SK-N-SH (cell line): ENCODE results near the gene MBP. TPM values are rescaled to one million over a fixed set of nuclear protein-coding genes. Genes with fewer than 3 reads are reported as not detected.

Source experiments
- CTCF ChIA-PET: fragments of 300-600, 350-600 bp; formaldehyde crosslinking; extraction: SDS; loops from one replicate; lab custom pipeline; 2021; lab: Yijun Ruan, JAX
- POLR2A ChIA-PET: fragments of 350-600 bp; sonication (Branson Sonifier 250); formaldehyde crosslinking; extraction: SDS; loops from one replicate; lab custom pipeline; 2020; ENCODE audit warnings: antibody characterized with exemption, inconsistent platforms; lab: Yijun Ruan, JAX
- DNase-seq: peaks from one replicate; pipeline ENCODE4 v3.0.0; 2012
- H2AFZ ChIP-seq: fragments of 200-600 bp; sonication (generic); 2 replicates; pipeline ENCODE4 v1.8.1; 2016; ENCODE audit warnings: antibody characterized with exemption, mild to moderate bottlenecking, low read depth
- H3F3A ChIP-seq: fragments of 200-600 bp; sonication (generic); replicated peaks from 2 replicates; pipeline ENCODE3; 2016; ENCODE audit warnings: antibody characterized with exemption, mild to moderate bottlenecking; ENCODE audit not compliant: insufficient read depth
- H3K27ac ChIP-seq, 2 experiments: fragments of 200-500 bp in 1 of 2; fragments of 200-600 bp in 1 of 2; sonication (Bioruptor generic) in 1 of 2; sonication (generic), shearing (Covaris generic) in 1 of 2; 2 replicates each; pipeline versions ENCODE4 v1.5.1 to v1.6.1; 2014 to 2016; ENCODE audit warnings: low read depth in 2 of 2, inconsistent platforms in 1 of 2, low read length in 1 of 2, mild to moderate bottlenecking in 1 of 2, mixed read lengths in 1 of 2
- H3K27me3 ChIP-seq: fragments of 200-600 bp; sonication (generic), shearing (Covaris generic); 2 replicates; pipeline ENCODE4 v1.6.1; 2016; ENCODE audit warnings: mixed run types; ENCODE audit not compliant: insufficient read depth
- H3K36me3 ChIP-seq, 2 experiments: fragments of 200-500 bp in 1 of 2; fragments of 200-600 bp in 1 of 2; sonication (Bioruptor generic) in 1 of 2; sonication (generic) in 1 of 2; replicated peaks in 1 of 2; 2 replicates each; pipeline versions ENCODE3 to v1.5.1; 2014 to 2016; ENCODE audit warnings: low read length in 1 of 2, mild to moderate bottlenecking in 1 of 2; ENCODE audit not compliant: insufficient read depth in 2 of 2, control insufficient read depth in 1 of 2
- H3K4me1 ChIP-seq, 2 experiments: fragments of 200-500 bp in 1 of 2; fragments of 200-600 bp in 1 of 2; sonication (Bioruptor generic) in 1 of 2; sonication (generic), shearing (Covaris generic) in 1 of 2; 2 replicates each; pipeline versions ENCODE4 v1.5.1 to v1.6.1; 2014 to 2016; ENCODE audit warnings: low read depth in 1 of 2, low read length in 1 of 2, mixed run types in 1 of 2; ENCODE audit not compliant: insufficient read depth in 2 of 2, control insufficient read depth in 1 of 2
- H3K4me2 ChIP-seq: fragments of 200-600 bp; sonication (generic), shearing (Covaris generic); 2 replicates; pipeline ENCODE4 v1.6.1; 2017; ENCODE audit warnings: mixed run types
- H3K4me3 ChIP-seq, 2 experiments: fragments of 200-500 bp in 1 of 2; fragments of 200-600 bp in 1 of 2; sonication (Bioruptor generic) in 1 of 2; sonication (generic), shearing (Covaris generic) in 1 of 2; 2 replicates each; pipeline versions ENCODE4 v1.5.1 to v1.8.1; 2014 to 2016; ENCODE audit warnings: low read depth in 2 of 2, inconsistent platforms in 1 of 2, low read length in 1 of 2, mild to moderate bottlenecking in 1 of 2, mixed read lengths in 1 of 2, moderate library complexity in 1 of 2
- H3K79me2 ChIP-seq: fragments of 200-600 bp; sonication (generic); 2 replicates; pipeline ENCODE4 v1.8.1; 2017; ENCODE audit warnings: mild to moderate bottlenecking; ENCODE audit not compliant: insufficient read depth
- H3K9ac ChIP-seq: fragments of 200-600 bp; sonication (generic); 2 replicates; pipeline ENCODE4 v1.6.1; 2017; ENCODE audit warnings: mixed run types
- H3K9me2 ChIP-seq: fragments of 200-600 bp; sonication (generic); 2 replicates; pipeline ENCODE4 v1.6.1; 2017; ENCODE audit warnings: mixed run types
- H3K9me3 ChIP-seq: fragments of 200-600 bp; sonication (generic); 2 replicates; pipeline ENCODE4 v1.6.1; 2017; ENCODE audit warnings: mixed run types, mild to moderate bottlenecking, moderate library complexity
- H4K20me1 ChIP-seq: fragments of 200-600 bp; sonication (generic); 2 replicates; pipeline ENCODE4 v1.6.1; 2017; ENCODE audit warnings: mild to moderate bottlenecking, mixed run types; ENCODE audit not compliant: insufficient read depth
- FOSL2 ChIP-seq: IDR thresholded peaks from 2 replicates; pipeline ENCODE4 v1.4.0; 2012; ENCODE audit warnings: low read depth, mild to moderate bottlenecking, moderate library complexity, borderline replicate concordance
- JUND ChIP-seq: IDR thresholded peaks from 2 replicates; pipeline ENCODE4 v1.4.0; 2012
- MEF2A ChIP-seq: IDR thresholded peaks from 2 replicates; pipeline ENCODE4 v1.4.0; 2012; ENCODE audit warnings: low read depth, borderline replicate concordance
- RFX5 ChIP-seq: IDR thresholded peaks from 2 replicates; pipeline ENCODE4 v1.6.1; 2012; ENCODE audit warnings: mild to moderate bottlenecking, improper control_type of control experiment, low read length
- RXRA ChIP-seq: IDR thresholded peaks from 2 replicates; pipeline ENCODE4 v1.4.0; 2012; ENCODE audit warnings: low read depth, mild to moderate bottlenecking, borderline replicate concordance
- WGBS: methylation state at CpG from one replicate; pipeline ENCODE4 v1.1.6; 2017; ENCODE audit warnings: low lambda C conversion rate; 5-methylcytosine and 5-hydroxymethylcytosine counted together
- polyA plus RNA-seq, 3 experiments: library from polyadenylated mRNA; depleted of rRNA; stranded (reverse); fragments of >200 nt; gene quantifications; 2 replicates each; pipeline ENCODE4 v1.2.3, GENCODE V29; 2012
- TF ChIP-seq, protein P1 (sequence below): IDR thresholded peaks from 2 replicates; pipeline ENCODE4 v1.4.0; 2012; ENCODE audit warnings: low read depth
- TF ChIP-seq, protein P2 (sequence below): fragments of 150-350 bp; IDR thresholded peaks from 2 replicates; pipeline ENCODE4 v1.6.1; 2016; ENCODE audit warnings: mild to moderate bottlenecking, low read depth, low read length

MBP gene
- polyA plus RNA-seq, 1 of the 3 experiments (the other 2 are of a cell fraction), result 1.6 TPM

DNA sequence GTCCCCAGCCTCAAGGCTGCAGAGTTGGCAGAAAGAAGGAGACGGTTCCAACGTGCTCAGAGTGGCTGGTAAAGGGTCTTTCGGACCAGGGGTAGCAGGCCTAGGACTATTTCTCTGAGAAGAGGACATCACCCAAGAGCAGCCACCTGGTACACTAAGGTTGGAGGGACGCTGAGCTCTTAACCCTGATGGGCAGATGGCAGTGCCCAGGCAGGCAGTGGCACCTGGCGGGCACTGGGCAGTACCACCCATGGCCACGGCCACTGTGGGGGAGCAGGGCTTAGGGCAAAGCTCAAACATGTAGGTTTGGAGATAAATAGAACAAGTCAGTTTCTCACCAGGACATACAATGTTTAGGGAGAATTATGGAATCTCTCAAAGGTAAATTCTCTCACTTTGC, 53.5 kb downstream of the MBP start (continued):
- TF ChIP-seq RXRA, result no peak

DNA sequence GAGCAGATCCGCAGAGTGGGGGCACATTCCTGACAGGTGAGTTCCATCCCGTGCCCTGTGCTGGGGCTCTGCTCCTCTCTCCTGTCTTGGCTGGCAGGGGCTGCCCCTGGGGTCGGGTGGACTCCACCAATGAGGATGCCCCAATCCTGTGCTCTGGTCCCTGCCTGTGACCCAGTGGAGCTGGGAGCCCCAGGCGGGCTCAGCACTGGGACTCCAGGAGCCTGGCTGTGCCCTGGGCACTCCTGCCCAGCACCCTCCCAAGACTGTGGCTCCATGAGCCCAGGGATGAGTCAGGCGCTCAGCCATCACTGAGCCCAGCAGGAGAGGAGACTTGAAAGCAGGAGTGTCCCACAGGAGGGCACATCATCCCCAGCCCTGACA, 53.9 kb downstream of the MBP start:
- H3K9me3 ChIP-seq, result no peaks in the 10 kb centered on the region
- no peak for DNase-seq
- no peaks in the 10 kb centered on the region for H3K79me2 ChIP-seq
- no peak overlapping the region for H2AFZ ChIP-seq
- POLR2A ChIA-PET, result no interaction called here
- WGBS, result 100% methylated on average over 4 of the region's 5 CpGs
- no peaks in the 10 kb centered on the region for H4K20me1 ChIP-seq
- no peak overlapping the region for H3K9ac ChIP-seq
- no peak overlapping the region for H3K4me2 ChIP-seq
- TF ChIP-seq FOSL2, result 0 out of 2 replicates have a peak, but pooled peaks have one; percentile 11
- TF ChIP-seq, protein P1, sequence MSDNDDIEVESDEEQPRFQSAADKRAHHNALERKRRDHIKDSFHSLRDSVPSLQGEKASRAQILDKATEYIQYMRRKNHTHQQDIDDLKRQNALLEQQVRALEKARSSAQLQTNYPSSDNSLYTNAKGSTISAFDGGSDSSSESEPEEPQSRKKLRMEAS, result no peak
- TF ChIP-seq RFX5, result no peak
- H3K9me2 ChIP-seq, result no peaks in the 10 kb centered on the region
- H3K4me1 ChIP-seq, result no peaks in the 10 kb centered on the region; a peak in 1 of 4 replicates
- H3K36me3 ChIP-seq, result no peaks in the 10 kb centered on the region
- CTCF ChIA-PET, result no interaction called here
- H3K27ac ChIP-seq, result no peak overlapping the region
- no peaks in the 10 kb centered on the region for H3F3A ChIP-seq
- H3K4me3 ChIP-seq, result no peak overlapping the region
- H3K27me3 ChIP-seq, result no peaks in the 10 kb centered on the region

DNA sequence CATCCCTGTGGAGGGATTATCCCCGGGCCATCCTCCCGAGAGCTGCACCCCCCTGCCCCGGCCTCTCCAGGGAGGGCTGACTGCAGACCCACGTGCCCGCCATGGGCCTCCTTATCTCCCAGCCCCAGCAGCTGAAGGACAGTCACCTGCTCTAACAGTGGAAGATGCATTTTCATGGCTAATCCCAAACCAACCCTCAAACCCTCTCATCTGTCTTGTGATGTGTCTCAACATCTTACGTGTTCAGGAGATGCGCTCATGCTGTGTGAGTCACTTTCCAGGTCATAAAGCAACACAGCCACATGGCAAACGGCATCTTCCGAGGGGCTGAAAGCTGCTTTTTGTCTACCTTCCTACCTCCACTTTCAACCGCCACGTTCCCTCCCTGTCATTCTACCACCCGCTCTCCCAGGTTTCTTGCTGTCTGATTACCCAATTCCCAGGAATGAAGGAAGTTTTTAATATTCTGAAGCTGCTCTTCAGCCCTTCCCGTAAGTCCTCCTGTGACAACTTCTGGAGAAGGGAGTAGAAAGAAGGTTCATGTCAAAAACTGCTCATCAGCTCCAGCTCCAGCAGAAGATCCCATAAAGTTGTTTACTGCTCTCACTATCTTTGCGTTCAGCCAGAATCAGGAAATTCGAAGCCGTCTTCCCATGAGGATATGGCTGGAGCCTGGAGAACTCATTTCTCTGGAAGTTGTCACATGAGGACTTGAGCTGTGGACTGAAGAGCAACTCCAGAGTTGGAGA, 54.5 kb downstream of the MBP start:
- Histone ChIP-seq H4K20me1 (no peaks in the 10 kb centered on the region), H3K4me3 (no peak overlapping the region), H3K9ac (no peak overlapping the region), H2AFZ (no peak overlapping the region), H3K4me1 (no peaks in the 10 kb centered on the region; a peak in 1 of 4 replicates)
- TF ChIP-seq JUND (peak; percentile 19; the same call in 1 of the 2 replicates), MEF2A (no peak), FOSL2 (peak; percentile 34; the same call in 1 of the 2 replicates)
- TF ChIP-seq, protein P2, sequence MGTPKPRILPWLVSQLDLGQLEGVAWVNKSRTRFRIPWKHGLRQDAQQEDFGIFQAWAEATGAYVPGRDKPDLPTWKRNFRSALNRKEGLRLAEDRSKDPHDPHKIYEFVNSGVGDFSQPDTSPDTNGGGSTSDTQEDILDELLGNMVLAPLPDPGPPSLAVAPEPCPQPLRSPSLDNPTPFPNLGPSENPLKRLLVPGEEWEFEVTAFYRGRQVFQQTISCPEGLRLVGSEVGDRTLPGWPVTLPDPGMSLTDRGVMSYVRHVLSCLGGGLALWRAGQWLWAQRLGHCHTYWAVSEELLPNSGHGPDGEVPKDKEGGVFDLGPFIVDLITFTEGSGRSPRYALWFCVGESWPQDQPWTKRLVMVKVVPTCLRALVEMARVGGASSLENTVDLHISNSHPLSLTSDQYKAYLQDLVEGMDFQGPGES, result no peak
- TF ChIP-seq, protein P1, result 0 out of 2 replicates have a peak, but pooled peaks have one; percentile 45
- TF ChIP-seq, all 33 proteins: peak for 3
- WGBS, result 82% methylated on average over 12 of the region's 16 CpGs
- Histone ChIP-seq H3K27ac (no peak overlapping the region), H3K27me3 (no peaks in the 10 kb centered on the region), H3K9me3 (no peaks in the 10 kb centered on the region), H3K79me2 (no peaks in the 10 kb centered on the region), H3F3A (no peaks in the 10 kb centered on the region), H3K9me2 (no peaks in the 10 kb centered on the region), H3K4me2 (no peak overlapping the region), H3K36me3 (no peaks in the 10 kb centered on the region)
- POLR2A ChIA-PET, result no interaction called here
- CTCF ChIA-PET, result interaction anchor here (0.5 kb wide), 1 partner anchor 11 kb away, joined by 3 read pairs; no protein-coding TSS in a partner anchor
- no peak for DNase-seq
